ENCODE measurements around the gene TLE2.
"Not testable (repeated sequence)": the region's sequence is repeated elsewhere in the genome, so short reads cannot be mapped to it uniquely, and the experiment has no call there.

TLE2 gene

DNA sequence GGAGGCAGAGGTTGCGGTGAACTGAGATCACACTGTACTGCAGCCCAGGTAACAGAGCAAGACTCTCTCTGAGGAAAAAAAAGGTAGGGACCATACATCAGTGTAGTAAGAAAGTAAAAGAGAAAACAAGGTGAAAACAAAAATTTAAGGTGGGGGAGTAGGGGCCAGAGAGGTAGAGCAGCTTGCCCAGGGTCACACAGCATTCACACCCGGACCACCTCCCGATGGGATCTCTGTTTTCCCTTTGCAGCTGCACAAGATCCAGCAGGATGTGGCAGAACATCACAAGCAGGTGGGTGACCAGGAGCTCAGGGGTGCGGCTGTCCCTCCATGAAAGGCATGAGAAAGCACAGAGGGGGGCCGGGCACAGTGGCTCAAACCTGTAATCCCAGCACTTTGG lies 47.2 kb downstream of the TLE2 start:
- no peak for DNase-seq

- DNase-seq = no peak
These were observed 50.3 kb downstream of the TLE2 start for GRCh38 chr19:2978772-2979171.

GRCh38 chr19:2978166-2978767 lies 50.8 kb downstream of the TLE2 start:
- no peak for DNase-seq

GRCh38 chr19:2977746-2978138 lies 51.3 kb downstream of the TLE2 start:
- DNase-seq = no peak

- peak; percentile 92 for DNase-seq
These were observed 51.9 kb downstream of the TLE2 start, which contains the start of gene TLE6 for GRCh38 chr19:2977001-2977745. Gene TLE6, plus strand, starts transcription at chr19:2977564. Its CDS starts 670 bp downstream, at chr19:2978234.

DNA sequence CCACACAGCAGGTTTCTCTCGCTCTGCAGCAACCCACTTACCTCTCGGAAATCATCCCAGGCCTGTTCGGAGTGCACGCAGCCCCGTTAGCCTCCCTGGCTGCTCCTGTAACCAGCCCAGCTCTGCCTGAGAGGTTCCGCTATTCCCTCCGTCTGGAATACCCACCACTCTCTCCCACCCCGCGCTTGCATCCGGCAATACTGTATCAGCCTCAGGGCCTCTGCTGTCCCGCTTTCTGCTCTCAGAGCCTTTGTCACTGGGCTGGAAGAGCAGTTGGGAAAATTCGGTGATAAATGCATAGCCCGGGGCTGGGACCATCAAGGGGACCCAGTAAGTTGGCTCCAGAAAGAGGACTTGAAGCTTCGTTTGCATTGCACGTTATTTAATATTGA lies 52.5 kb downstream of the TLE2 start:
- no peak for DNase-seq

GRCh38 chr19:2974342-2975041 lies 54.6 kb downstream of the TLE2 start:
- no peak for DNase-seq

GRCh38 chr19:2973229-2973628 lies 55.9 kb downstream of the TLE2 start:
- DNase-seq = no peak

DNA sequence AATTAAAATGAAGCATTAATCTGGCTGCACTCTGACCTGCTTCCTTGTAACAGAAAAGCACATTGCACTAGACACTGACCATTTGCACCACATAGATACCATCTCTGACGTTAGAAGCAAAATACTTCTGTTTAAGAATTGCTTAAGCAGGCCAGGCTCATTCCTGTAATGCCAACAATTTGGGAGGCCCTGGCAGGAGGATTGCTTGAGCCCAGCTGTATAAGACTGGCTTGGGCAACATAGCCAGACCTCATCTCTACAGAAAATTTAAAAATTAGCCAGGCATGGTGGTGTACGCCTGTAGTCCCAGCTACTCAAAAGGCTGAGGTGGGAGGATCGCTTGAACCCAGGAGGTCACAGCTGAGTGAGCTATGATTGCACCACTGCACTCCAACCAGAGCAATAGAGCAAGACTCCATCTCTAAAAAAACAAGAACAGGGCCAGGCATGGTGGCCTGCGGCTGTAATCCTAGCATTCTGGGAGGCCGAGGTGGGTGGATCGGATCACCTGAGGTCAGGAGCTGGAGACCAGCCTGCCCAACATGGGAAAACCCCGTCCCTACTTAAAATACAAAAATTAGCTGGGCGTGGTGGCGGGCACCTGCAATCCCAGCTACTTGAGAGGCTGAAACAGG lies 58.8 kb downstream of the TLE2 start:
- DNase-seq = no peak

GRCh38 chr19:2969104-2969504 lies 60.0 kb downstream of the TLE2 start:
- DNase-seq = no peak

DNA sequence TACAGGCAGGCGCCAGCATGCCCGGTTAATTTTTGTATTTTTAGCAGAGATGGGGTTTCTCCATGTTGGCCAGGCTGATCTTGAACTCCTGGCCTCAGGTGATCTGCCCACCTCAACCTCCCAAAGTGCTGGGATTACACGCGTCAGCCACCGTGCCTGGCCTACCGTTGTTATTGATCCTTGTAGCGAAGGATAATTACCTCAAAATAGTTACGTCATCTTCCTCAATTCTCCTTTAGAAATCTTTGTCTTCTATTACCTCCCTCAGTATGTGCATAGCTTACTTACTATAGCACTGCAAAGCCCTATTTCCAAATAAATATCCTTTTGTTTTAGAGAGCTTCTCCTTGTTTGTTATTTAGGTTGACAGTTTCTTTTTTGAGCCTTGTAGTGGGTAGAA lies 61.1 kb downstream of the TLE2 start:
- DNase-seq = no peak

DNA sequence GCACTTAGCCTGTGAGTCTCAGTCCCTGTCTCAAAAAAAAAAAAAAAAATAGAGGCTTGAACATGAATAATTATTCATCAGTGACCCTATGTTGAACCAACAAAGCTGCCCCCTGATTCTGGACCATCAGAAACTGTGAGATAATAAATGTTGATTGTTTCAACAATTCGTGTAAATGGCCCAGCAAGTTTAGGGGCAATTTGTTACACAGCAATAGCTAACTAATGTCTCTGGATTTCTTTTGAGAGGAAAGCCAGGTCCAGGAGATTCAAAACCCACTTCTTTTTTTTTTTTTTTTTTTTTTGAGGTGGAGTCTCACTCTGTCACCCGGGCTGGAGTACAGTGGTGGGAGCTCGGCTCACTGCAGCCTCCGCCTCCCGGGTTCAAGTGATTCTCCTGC lies 64.2 kb downstream of the TLE2 start:
- no peak for DNase-seq

GRCh38 chr19:2963631-2964030 lies 65.4 kb downstream of the TLE2 start:
- DNase-seq = not testable (repeated sequence)

DNA sequence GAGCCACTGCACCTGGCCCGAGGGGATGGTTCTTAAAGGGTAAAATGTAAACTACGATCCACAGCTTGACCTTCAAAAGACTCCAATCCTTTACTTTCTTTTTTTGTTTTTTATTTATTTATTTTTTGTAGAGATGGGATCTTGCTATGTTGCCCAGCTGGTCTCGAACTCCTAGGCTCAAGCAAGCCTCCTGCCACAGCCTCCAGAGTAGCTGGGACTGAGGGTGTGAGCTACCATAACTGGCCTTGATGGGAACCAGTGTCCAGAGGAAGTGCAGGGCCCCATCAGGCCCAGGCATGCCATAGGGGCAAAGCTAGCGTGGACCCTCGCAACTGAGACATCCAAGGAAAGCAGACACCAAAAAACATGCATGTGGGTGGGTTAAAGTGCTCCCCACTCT lies 66.0 kb downstream of the TLE2 start:
- DNase-seq = no peak

GRCh38 chr19:2962018-2962670 lies 66.9 kb downstream of the TLE2 start:
- DNase-seq = peak; percentile 80

DNA sequence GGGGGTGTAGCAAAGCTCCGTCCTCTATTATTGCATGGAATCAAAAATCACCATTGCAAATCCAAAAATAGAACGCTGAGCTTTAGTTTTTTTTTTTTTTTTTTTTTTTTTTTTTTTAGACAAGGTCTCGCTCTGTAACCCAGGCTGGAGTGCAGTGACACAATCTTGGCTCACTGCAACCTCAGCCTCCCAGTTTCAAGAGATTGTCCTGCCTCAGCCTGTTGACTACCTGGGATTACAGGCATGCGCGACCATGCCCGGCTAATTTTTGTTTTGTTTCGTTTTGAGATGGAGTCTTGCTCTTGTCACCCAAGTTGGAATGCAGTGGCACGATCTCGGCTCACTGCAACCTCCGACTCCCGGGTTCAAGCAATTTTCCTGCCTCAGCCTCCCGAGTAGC lies 69.0 kb downstream of the TLE2 start:
- no peak for DNase-seq

GRCh38 chr19:2957160-2957559 lies 71.9 kb downstream of the TLE2 start:
- no peak for DNase-seq

GRCh38 chr19:2952953-2953481 lies 76.1 kb downstream of the TLE2 start:
- no peak for DNase-seq

GRCh38 chr19:2950286-2951124 lies 78.6 kb downstream of the TLE2 start:
- DNase-seq = peak; percentile 100

- DNase-seq = peak; percentile 23
These were observed 79.2 kb downstream of the TLE2 start for GRCh38 chr19:2949939-2950285.
